Skeletal muscle cell (primary cell): ENCODE results near the gene ATG12.
"Not testable (repeated sequence)": the region's sequence is repeated elsewhere in the genome, so short reads cannot be mapped to it uniquely, and the experiment has no call there.

Experiments used
- DNase-seq: peaks from one replicate; pipeline ENCODE4 v3.0.0-alpha.2; 2010; ENCODE audit warnings: low read depth
- H3K4me3 ChIP-seq: 2 replicates; pipeline ENCODE4 v1.5.1; 2011; ENCODE audit warnings: low read depth, mild to moderate bottlenecking, control low read depth, low read length, moderate library complexity

Gene ATG12

DNA sequence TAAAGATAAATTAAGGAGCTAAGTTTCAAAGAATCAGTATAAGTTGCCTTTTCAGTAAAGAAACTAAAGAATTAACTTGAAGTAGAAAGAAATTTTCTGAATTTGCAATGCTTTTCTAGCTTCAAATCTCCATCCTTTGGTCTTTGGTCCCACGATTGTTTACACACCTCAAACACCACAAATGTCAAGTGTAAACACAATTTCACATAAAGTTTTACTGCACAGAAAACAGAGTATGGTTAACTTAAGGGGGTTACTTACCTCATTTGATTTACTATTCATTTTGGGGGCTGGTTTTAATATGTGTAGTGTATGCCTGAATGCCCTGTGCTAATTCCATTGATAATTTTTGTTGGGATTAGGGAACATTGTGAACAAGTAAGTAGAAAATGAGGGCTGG is 29.0 kb downstream of the ATG12 start:
- no peak overlapping the region for H3K4me3 ChIP-seq
- DNase-seq, result no peak

GRCh38 chr5:115811406-115811805 is 30.0 kb downstream of the ATG12 start:
- H3K4me3 ChIP-seq, result no peak overlapping the region
- no peak for DNase-seq

DNA sequence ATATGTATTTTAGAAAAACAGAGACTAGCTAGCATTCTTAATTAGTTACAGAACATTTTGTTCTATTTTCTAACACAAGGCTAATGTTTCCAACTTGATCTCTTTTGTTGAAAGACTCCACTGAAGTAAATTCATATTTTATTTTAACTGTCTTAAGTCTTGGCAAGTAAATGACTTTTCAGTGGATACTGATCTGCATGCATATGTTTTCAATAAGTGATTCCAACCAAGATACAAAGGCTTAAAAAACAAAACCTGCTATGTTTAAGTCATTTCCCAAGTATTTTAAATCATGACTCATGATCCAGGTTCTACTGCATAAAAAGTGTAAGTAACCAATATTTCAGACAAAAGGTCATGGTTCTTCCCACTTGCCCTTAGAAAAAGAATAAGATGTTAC is 30.6 kb downstream of the ATG12 start:
- peak; percentile 42 for DNase-seq
- no peak overlapping the region for H3K4me3 ChIP-seq

DNA sequence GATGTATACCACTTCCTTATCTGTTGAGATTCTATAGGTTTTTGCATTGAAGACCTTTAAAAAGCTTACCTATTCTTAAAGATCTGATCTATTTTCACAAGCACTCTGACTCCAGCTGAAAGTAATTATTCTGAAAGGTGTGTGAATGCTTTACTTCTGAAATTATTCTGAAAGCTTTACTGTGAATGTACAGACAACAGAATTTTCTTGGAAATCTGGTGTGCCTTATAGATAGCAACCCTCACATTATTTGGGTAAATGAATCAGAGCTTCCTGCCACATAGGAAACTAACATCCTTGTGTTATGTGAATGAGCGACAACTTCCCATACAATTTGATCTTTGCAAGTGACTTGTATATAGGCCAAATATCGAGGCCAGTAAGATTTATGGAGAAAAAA is 31.4 kb downstream of the ATG12 start:
- no peak for DNase-seq

DNA sequence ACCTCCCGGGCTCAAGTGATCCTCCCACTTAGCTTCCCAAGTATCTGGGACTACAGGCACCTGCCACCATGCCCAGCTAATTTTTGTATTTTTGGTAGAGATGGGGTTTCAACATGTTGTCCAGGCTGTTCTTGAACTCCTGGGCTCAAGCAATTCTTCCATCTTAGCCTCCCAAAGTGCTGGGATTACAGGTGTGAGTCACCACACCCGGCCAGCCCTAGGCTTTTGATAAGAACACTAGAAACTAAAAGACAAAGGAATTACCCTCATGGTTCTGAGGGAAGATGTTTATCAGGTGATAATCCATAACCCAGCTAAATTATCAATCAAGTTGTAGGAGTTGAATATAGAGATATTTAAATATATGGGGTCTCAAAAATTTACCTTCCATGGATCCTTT is 33.3 kb downstream of the ATG12 start:
- not testable (repeated sequence) for DNase-seq, H3K4me3 ChIP-seq

More for the DNA sequence above, 31.4 kb downstream of the ATG12 start:
- no peak overlapping the region for H3K4me3 ChIP-seq

GRCh38 chr5:115807654-115808052 is 33.7 kb downstream of the ATG12 start:
- H3K4me3 ChIP-seq, result no peak overlapping the region
- DNase-seq, result no peak

DNA sequence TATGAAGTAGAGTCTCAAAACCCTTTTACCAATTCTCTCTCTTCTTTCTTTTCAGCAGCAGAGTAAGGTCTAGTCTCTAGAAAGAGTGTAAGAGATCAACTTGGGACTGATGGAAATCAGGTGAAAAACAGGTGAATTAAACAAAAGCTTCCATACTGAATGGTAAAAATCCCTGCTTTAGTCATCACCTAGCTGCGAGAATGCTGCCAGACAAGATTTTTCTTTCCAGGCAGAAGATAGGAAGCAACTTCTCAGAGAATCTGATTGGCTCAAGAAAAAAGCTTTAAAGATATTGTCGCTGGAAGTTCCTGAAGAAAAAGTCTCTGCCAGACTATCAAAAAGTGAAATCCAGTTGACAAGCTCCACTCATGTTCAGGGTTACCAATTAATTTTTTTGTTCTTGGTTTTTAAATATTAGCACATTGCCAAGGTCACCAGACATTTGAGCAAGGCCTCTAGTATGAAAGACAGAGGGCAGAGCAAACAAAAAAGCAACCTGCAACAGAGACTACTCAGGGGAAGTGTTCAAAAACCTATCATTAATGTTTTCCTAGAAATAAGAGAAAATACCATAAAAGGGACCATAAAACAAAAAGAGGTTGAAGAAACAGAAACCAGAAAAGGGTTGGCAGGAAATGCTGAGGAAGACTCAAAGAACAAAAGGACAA is 34.2 kb downstream of the ATG12 start:
- H3K4me3 ChIP-seq, result no peak overlapping the region
- no peak for DNase-seq

DNA sequence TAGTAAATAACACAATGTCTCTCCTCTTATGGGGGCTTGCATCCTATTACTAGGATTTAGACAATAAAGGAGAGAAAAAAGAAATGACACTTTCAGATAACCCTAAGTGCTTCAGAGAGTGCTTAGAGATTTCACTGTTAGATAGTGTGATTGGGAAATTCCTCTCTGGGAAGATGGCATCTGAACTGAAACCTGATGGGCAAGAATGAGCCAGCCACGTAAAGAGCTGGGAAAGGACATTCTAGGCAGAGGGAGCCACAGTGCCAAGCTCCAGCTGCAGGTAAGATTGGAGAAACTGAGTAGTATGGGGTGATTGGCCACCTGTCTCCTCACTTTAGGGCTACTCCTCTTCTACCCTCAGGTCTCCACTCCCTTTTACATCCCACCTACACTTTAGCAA is 39.4 kb downstream of the ATG12 start:
- no peak for DNase-seq
- H3K4me3 ChIP-seq, result no peak overlapping the region

- H3K4me3 ChIP-seq, result no peak overlapping the region
- no peak for DNase-seq
These were observed 40.2 kb downstream of the ATG12 start for GRCh38 chr5:115801152-115801551.

- DNase-seq, result no peak
These were observed 41.3 kb downstream of the ATG12 start for GRCh38 chr5:115800108-115800507.

GRCh38 chr5:115798252-115798651 is 43.1 kb downstream of the ATG12 start:
- no peak overlapping the region for H3K4me3 ChIP-seq

More at GRCh38 chr5:115800108-115800507, 41.3 kb downstream of the ATG12 start:
- no peak overlapping the region for H3K4me3 ChIP-seq

DNA sequence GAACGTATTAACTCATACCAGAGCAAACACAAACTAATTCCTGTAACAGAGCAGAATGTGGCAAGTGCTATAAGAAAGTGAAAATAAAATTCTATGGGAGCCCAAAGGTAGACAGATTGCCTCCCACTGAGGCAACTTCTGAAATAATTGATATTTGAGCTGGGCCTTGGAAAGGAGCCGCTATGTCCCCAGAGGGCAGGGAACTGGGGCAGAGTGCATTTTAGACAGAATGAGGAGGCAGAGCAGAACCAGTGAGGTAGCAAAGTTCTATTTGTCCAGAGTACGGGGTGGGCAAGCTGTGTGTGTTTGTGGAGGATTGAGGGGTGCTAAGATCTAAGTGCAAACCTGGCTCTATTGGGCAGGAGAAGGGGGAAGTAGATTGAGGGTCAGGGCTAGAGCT is 44.7 kb downstream of the ATG12 start:
- DNase-seq, result no peak
- H3K4me3 ChIP-seq, result no peak overlapping the region

More at GRCh38 chr5:115798252-115798651, 43.1 kb downstream of the ATG12 start:
- DNase-seq, result no peak

- no peak overlapping the region for H3K4me3 ChIP-seq
- no peak for DNase-seq
These were observed 45.7 kb downstream of the ATG12 start for GRCh38 chr5:115795700-115796099.

GRCh38 chr5:115788440-115788839 is 52.9 kb downstream of the ATG12 start:
- no peak overlapping the region for H3K4me3 ChIP-seq
- no peak for DNase-seq

GRCh38 chr5:115787426-115787825 is 53.9 kb downstream of the ATG12 start:
- DNase-seq, result no peak
- no peak overlapping the region for H3K4me3 ChIP-seq

- no peak overlapping the region for H3K4me3 ChIP-seq
- no peak for DNase-seq
These were observed 55.8 kb downstream of the ATG12 start for GRCh38 chr5:115785381-115786065.

DNA sequence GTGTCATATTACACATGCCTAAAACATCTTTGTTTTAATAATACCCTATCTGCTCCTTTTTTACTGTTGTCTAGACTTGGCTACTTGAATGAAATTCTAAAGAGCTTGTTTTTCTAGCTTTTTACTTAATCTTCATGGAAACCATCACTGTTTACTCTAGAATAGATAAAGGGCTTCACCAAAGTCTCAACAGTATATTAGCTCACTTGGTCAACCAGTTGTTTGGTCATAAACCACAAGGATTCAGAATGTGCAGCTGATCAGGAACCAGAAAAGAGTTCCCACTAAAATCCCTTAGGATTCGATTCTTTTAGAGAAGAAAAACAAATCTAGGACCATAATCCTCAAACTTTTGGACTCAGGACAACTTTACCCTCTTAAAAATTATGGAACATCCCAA is 62.9 kb downstream of the ATG12 start:
- DNase-seq, result no peak
- no peak overlapping the region for H3K4me3 ChIP-seq
